Measurements from ENCODE around the gene FGR. TPM values are rescaled to one million over a fixed set of nuclear protein-coding genes. Genes with fewer than 3 reads are reported as not detected.

FGR gene
- total and polyA plus RNA-seq, 2 experiments from 2014 or later = 0.53 to 0.56 TPM

- Mint-ChIP-seq H3K27me3 (ENCODE audit: insufficient read depth, low read depth, poor library complexity) (peaks cover 4% of the 10 kb centered on the region), H3K4me1 (peaks cover 14% of the 10 kb centered on the region), H3K36me3 (ENCODE audit: low read depth) (no peaks in the 10 kb centered on the region), H3K9me3 (no peaks in the 10 kb centered on the region; the same call in 2 of the 3 replicates), H3K27ac (no peak overlapping the region), H3K4me3 (no peak overlapping the region)
- Histone ChIP-seq H3K79me2 (replicated peaks; ENCODE audit: insufficient read depth) (no peaks in the 10 kb centered on the region), H3K4me1 (ENCODE audit: insufficient read depth) (peaks cover 9% of the 10 kb centered on the region; the same call in 1 of the 2 replicates), H3K4me3 (no peak overlapping the region), H2AFZ (no peak overlapping the region), H3F3A (replicated peaks; ENCODE audit: low read depth) (peaks cover 6% of the 10 kb centered on the region; the same call in 1 of the 2 replicates), H3K27ac (ENCODE audit: low read depth) (no peak overlapping the region), H4K20me1 (replicated peaks; ENCODE audit: insufficient read depth) (no peaks in the 10 kb centered on the region), H3K27me3 (ENCODE audit: insufficient read depth) (no peaks in the 10 kb centered on the region), H3K36me3 (ENCODE audit: insufficient read depth) (no peaks in the 10 kb centered on the region), H3K4me2 (no peak overlapping the region), H3K9me2 (ENCODE audit: insufficient read depth) (no peaks in the 10 kb centered on the region; the same call in 1 of the 2 replicates)
- no peak for ATAC-seq
- TF ChIP-seq EZH2phosphoT487 (IDR thresholded peaks at IDR 0.05; ENCODE audit: unreplicated experiment) (no peak), ZNF462 (CRISPR knock-in tag; IDR thresholded peaks at IDR 0.05) (no peak), ETS1 (IDR thresholded peaks at IDR 0.05) (no peak), STAT1 (IDR thresholded peaks at IDR 0.05; ENCODE audit: unreplicated experiment) (no peak), ZNF114 (CRISPR knock-in tag; IDR thresholded peaks at IDR 0.05) (no peak), REST (IDR thresholded peaks at IDR 0.05; ENCODE audit: unreplicated experiment) (no peak), EZH2 (IDR thresholded peaks at IDR 0.05; ENCODE audit: low read depth, unreplicated experiment) (no peak)
- DNase-seq (ENCODE audit: low spot score) = no peak
Observed at GRCh38 chr1:27645071-27645415, 10.1 kb upstream of the FGR start.

Data from GM23338 (cell line).